ENCODE measurements around the gene RASA4B.

DNA sequence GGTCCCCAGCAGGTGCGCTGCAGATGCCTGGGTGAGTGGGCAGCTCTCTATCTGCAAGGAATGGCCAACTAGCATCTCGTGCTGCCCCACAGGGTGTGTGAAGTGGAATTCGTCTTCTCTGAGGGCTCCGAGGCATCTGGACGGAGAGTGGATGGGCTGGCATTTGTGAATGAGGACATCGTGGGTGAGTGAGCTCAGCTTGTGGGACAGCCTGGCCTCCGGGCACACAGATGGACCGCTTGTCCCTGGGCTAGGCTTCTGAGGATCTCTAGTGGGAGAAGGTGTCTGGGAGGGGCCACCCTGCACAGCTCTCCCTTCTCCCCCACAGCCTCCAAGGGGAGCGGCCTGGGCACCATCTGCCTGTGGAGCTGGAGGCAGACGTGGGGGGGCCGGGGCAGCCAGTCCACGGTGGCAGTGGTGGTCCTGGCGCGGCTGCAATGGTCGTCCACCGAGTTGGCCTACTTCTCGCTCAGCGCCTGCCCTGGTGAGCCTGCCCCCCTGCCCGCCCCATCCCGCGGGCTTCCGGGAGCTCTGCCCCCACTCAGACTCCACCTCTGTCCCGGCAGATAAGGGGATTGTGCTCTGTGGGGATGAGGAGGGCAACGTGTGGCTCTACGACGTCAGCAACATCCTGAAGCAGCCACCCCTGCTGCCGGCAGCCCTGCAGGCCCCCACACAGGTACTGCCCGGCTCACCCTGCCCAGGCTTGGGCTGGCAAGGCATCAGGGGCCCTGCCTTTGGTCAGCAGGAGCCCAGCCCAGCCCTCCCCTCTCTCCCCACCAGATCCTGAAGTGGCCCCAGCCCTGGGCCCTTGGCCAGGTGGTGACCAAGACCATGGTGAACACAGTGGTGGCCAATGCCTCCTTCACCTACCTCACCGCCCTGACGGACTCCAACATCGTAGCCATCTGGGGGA lies 45.2 kb downstream of the RASA4B start:
- TF ChIP-seq POLR2A (IDR thresholded peaks at IDR 0.05; ENCODE audit: low read depth, low read length) (no peak), RAD21 (IDR thresholded peaks at IDR 0.05; ENCODE audit: low read length) (no peak), RCOR1 (IDR thresholded peaks at IDR 0.05; ENCODE audit: insufficient replicate concordance, low read length) (no peak), NFE2L2 (IDR thresholded peaks at IDR 0.05; ENCODE audit: low read depth, low read length) (no peak), CHD1 (IDR thresholded peaks at IDR 0.05; ENCODE audit: low read depth, low read length) (no peak)
- TF ChIP-seq, protein P1, sequence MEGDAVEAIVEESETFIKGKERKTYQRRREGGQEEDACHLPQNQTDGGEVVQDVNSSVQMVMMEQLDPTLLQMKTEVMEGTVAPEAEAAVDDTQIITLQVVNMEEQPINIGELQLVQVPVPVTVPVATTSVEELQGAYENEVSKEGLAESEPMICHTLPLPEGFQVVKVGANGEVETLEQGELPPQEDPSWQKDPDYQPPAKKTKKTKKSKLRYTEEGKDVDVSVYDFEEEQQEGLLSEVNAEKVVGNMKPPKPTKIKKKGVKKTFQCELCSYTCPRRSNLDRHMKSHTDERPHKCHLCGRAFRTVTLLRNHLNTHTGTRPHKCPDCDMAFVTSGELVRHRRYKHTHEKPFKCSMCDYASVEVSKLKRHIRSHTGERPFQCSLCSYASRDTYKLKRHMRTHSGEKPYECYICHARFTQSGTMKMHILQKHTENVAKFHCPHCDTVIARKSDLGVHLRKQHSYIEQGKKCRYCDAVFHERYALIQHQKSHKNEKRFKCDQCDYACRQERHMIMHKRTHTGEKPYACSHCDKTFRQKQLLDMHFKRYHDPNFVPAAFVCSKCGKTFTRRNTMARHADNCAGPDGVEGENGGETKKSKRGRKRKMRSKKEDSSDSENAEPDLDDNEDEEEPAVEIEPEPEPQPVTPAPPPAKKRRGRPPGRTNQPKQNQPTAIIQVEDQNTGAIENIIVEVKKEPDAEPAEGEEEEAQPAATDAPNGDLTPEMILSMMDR (conservative IDR thresholded peaks at IDR 0.05; ENCODE audit: low read depth, low read length) = no peak
- TF ChIP-seq, protein P2, sequence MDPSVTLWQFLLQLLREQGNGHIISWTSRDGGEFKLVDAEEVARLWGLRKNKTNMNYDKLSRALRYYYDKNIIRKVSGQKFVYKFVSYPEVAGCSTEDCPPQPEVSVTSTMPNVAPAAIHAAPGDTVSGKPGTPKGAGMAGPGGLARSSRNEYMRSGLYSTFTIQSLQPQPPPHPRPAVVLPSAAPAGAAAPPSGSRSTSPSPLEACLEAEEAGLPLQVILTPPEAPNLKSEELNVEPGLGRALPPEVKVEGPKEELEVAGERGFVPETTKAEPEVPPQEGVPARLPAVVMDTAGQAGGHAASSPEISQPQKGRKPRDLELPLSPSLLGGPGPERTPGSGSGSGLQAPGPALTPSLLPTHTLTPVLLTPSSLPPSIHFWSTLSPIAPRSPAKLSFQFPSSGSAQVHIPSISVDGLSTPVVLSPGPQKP (IDR thresholded peaks at IDR 0.05; ENCODE audit: borderline replicate concordance, low read depth, low read length) = no peak
